Measurements from ENCODE around the gene ZNF777. TPM values are rescaled to one million over a fixed set of nuclear protein-coding genes. Genes with fewer than 3 reads are reported as not detected.

The ZNF777 gene
- total and polyA plus RNA-seq, 8 donors = 1.2 to 15.2 (median 5.3) TPM

DNA sequence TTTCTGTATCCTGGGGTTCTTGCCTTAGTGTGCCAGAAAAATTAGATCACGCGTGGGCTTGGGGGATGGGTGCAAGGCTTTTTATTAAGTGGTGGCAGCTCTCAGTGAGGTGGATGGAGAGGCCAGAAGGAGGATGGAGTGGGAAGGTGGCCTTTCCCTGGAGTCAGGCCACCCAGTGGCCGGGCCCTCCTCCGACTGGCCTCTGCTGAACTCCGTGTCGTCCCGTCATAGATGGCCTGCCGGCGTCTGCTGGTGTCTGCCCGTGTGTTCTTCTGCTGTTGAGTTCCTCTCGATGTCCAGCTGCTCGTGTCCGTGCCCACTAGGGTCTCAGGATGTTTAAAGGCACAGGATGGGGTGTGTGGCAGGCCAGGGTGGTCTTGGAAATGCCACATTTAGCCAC is 40.8 kb upstream of the ZNF777 start:
- WGBS, 5 donors = 67 to 77% (median 73%) methylated on average over 6 to 13 of the region's 13 CpGs
- TF ChIP-seq POLR2AphosphoS5 (IDR thresholded peaks at IDR 0.05) (no peak), POLR2A (IDR thresholded peaks at IDR 0.05) (no peak), EP300 (IDR thresholded peaks at IDR 0.05) (no peak)
- TF ChIP-seq, protein P1, sequence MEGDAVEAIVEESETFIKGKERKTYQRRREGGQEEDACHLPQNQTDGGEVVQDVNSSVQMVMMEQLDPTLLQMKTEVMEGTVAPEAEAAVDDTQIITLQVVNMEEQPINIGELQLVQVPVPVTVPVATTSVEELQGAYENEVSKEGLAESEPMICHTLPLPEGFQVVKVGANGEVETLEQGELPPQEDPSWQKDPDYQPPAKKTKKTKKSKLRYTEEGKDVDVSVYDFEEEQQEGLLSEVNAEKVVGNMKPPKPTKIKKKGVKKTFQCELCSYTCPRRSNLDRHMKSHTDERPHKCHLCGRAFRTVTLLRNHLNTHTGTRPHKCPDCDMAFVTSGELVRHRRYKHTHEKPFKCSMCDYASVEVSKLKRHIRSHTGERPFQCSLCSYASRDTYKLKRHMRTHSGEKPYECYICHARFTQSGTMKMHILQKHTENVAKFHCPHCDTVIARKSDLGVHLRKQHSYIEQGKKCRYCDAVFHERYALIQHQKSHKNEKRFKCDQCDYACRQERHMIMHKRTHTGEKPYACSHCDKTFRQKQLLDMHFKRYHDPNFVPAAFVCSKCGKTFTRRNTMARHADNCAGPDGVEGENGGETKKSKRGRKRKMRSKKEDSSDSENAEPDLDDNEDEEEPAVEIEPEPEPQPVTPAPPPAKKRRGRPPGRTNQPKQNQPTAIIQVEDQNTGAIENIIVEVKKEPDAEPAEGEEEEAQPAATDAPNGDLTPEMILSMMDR (IDR thresholded peaks at IDR 0.05) = no peak

DNA sequence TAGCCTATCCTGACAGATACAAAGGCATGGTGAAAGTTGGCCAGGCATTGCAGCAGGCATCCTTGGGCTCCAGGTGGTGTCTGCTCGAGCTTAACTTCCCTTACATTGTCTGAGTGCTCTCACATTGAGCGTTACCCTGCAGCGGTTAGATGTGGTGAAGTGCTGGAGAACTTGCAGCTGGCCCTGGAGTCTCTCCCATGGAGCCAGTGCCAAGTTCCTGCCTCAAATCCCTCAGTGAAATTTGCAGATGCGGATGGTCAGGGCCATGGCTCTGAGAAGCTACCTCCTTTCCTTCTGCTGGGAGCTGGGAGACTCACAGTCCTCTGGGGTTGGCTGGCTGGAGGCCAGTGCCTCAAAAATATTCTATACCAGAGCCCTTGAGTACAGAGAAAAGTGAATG is 40.0 kb upstream of the ZNF777 start:
- TF ChIP-seq POLR2AphosphoS5 (IDR thresholded peaks at IDR 0.05) = no peak
- TF ChIP-seq, protein P1 (IDR thresholded peaks at IDR 0.05) = no peak
- TF ChIP-seq EP300 (IDR thresholded peaks at IDR 0.05) = no peak
- TF ChIP-seq POLR2A (IDR thresholded peaks at IDR 0.05) = no peak
- intact Hi-C loops (cut with DNase I; ENCODE audit: low total_unique reads) = no loop called here
- no peak overlapping the region for H3K4me3 ChIP-seq
- peaks cover 4 to 15% (median 12%) of the 10 kb centered on the region in 4 donors for H3K4me1 ChIP-seq
- peaks cover 0 to 6% (median 0%) of the 10 kb centered on the region in 4 donors for H3K9me3 ChIP-seq
- no peaks in the 10 kb centered on the region for H3K27me3 ChIP-seq
- DNase-seq = peak in 1 of 2 donors; percentile 42
- no peaks in the 10 kb centered on the region for H3K36me3 ChIP-seq
- 60 to 74% (median 70%) methylated on average over 3 to 4 of the region's 4 CpGs for WGBS, 5 donors
- H3K27ac ChIP-seq = no peak overlapping the region

More for the DNA sequence above, 40.8 kb upstream of the ZNF777 start:
- DNase-seq = no peak
- no peak overlapping the region for H3K27ac ChIP-seq
- H3K4me1 ChIP-seq = peaks cover 0 to 8% (median 4%) of the 10 kb centered on the region in 4 donors
- peaks cover 0 to 14% (median 4%) of the 10 kb centered on the region in 4 donors for H3K9me3 ChIP-seq
- intact Hi-C loops (cut with DNase I; ENCODE audit: low total_unique reads) = no loop called here
- H3K36me3 ChIP-seq = no peaks in the 10 kb centered on the region
- H3K27me3 ChIP-seq = no peaks in the 10 kb centered on the region
- no peak overlapping the region for H3K4me3 ChIP-seq

DNA sequence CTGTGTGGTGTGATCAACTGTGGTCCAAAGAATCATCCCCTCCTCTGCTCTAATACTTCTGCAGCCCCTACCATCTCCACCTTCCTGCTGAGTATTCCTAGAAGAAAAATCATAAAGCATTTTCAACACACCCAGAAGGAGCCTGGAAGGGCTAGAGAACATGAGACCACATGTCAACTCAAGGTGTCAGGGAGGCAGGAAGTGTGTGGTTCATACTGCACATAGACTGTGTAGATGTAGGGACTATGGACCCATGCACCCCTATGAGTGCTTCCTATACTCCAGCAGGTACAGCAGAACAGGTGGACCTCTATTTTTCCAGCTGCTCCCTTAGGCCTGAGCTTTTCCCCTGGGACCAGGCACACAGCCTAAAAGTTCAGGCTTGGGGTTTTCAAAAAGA is 39.3 kb upstream of the ZNF777 start:
- H3K36me3 ChIP-seq = no peaks in the 10 kb centered on the region
- intact Hi-C loops (cut with DNase I; ENCODE audit: low total_unique reads) = no loop called here
- H3K27me3 ChIP-seq = no peaks in the 10 kb centered on the region
- no peaks in the 10 kb centered on the region for H3K9me3 ChIP-seq
- H3K27ac ChIP-seq = no peak overlapping the region
- H3K4me3 ChIP-seq = no peak overlapping the region
- no peak for TF ChIP-seq POLR2AphosphoS5 (IDR thresholded peaks at IDR 0.05)
- TF ChIP-seq, protein P1 (IDR thresholded peaks at IDR 0.05) = no peak
- no peak for DNase-seq
- peaks cover 10 to 23% (median 19%) of the 10 kb centered on the region in 4 donors for H3K4me1 ChIP-seq

DNA sequence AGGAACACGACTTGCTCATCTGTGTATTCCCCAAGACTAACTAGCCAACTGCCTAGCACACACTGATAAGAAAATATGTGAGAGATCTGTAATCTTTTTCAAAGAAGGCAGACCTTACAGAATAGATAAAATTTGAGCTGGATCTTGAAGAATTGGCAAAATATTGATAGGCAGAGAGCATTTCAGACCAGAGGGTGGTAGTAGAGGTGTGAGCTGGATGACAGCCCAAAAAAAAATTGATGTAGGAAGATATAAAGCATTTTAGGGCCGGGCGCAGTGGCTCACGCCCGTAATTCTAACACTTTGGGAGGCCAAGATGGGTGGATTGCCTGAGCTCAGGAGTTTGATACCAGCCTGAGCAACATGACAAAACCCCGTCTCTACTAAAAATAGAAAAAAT is 37.9 kb upstream of the ZNF777 start:
- no peak overlapping the region for H3K27ac ChIP-seq
- no peak for TF ChIP-seq POLR2A (IDR thresholded peaks at IDR 0.05)
- TF ChIP-seq, protein P1 (IDR thresholded peaks at IDR 0.05) = no peak
- TF ChIP-seq EP300 (IDR thresholded peaks at IDR 0.05) = no peak
- TF ChIP-seq POLR2AphosphoS5 (IDR thresholded peaks at IDR 0.05) = no peak
- intact Hi-C loops (cut with DNase I; ENCODE audit: low total_unique reads) = no loop called here
- no peak overlapping the region for H3K4me3 ChIP-seq
- peaks cover 14 to 31% (median 25%) of the 10 kb centered on the region in 4 donors for H3K4me1 ChIP-seq
- DNase-seq = no peak
- 80 to 85% (median 82%) methylated on average over 6 of the region's 6 CpGs for WGBS, 5 donors
- no peaks in the 10 kb centered on the region for H3K9me3 ChIP-seq
- H3K36me3 ChIP-seq = peaks cover 2 to 10% (median 7%) of the 10 kb centered on the region in 4 donors
- no peaks in the 10 kb centered on the region for H3K27me3 ChIP-seq
